Measurements from ENCODE around the gene CLDN15. TPM values are rescaled to one million over a fixed set of nuclear protein-coding genes. Genes with fewer than 3 reads are reported as not detected.

The CLDN15 gene
- total RNA-seq, 2 experiments from 2014 or later = 14.2 to 15.8 TPM

DNA sequence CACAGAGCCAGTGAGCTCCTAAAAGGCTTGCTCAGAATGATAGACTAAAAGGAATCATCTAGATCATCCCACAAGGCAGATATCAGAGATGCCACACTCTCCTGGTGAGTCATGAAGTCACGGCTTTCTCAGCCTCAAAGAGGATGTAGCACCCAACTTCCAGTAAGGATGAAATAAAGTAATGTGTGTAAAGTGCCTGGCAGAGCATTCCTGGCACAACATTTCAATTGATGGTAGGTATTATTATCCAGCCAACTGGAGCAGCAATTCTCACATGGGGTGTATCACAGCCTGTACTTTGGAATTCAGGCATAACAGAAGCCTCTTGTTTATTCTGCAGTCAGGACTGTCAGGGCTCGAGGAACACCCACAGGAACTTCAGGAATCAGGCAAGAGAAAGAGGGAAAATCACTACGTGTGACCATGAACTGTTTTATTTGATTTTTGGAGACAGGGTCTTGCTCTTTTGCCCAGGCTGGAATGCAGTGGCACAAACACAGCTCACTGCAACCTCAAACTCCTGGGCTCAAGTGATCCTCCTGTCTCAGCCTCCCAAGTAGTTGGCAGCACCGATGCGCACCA, 52.3 kb downstream of the CLDN15 start:
- no peaks in the 10 kb centered on the region for H3K9me3 Mint-ChIP-seq
- intact Hi-C loops (cut with micrococcal nuclease) = no loop called here
- DNase-seq (no peak), ATAC-seq (no peak)
- TF ChIP-seq, protein P1, sequence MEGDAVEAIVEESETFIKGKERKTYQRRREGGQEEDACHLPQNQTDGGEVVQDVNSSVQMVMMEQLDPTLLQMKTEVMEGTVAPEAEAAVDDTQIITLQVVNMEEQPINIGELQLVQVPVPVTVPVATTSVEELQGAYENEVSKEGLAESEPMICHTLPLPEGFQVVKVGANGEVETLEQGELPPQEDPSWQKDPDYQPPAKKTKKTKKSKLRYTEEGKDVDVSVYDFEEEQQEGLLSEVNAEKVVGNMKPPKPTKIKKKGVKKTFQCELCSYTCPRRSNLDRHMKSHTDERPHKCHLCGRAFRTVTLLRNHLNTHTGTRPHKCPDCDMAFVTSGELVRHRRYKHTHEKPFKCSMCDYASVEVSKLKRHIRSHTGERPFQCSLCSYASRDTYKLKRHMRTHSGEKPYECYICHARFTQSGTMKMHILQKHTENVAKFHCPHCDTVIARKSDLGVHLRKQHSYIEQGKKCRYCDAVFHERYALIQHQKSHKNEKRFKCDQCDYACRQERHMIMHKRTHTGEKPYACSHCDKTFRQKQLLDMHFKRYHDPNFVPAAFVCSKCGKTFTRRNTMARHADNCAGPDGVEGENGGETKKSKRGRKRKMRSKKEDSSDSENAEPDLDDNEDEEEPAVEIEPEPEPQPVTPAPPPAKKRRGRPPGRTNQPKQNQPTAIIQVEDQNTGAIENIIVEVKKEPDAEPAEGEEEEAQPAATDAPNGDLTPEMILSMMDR (IDR thresholded peaks at IDR 0.05) = no peak
- no peak overlapping the region for H3K27ac Mint-ChIP-seq
- H3K4me3 Mint-ChIP-seq = no peak overlapping the region
- CTCF ChIA-PET = interaction anchor here (1.3 to 1.4 kb wide), 2 partner anchors 58 to 97 kb away, joined by 3 to 5 read pairs; no protein-coding TSS in a partner anchor
- POLR2A ChIA-PET = no interaction called here
- no peaks in the 10 kb centered on the region for H3K36me3 Mint-ChIP-seq (ENCODE audit: low read depth)
- peaks cover 22% of the 10 kb centered on the region for H3K27me3 Mint-ChIP-seq
- H3K4me1 Mint-ChIP-seq (ENCODE audit: low read depth) = peaks cover 3% of the 10 kb centered on the region

Other genes starting within 250 kb of the CLDN15 start
- not detected for gene MUC17, start 217.7 kb downstream of the CLDN15 start, total RNA-seq
- gene TRIM56, start 152.3 kb downstream of the CLDN15 start, total RNA-seq = 10 to 100 TPM; 40.1 to 42.3 TPM
- 1 to 10 TPM; 1.2 to 1.3 TPM for gene SERPINE1, start 110.7 kb downstream of the CLDN15 start, total RNA-seq
- 10 to 100 TPM; 35.6 to 39.5 TPM for gene AP1S1, start 83.3 kb downstream of the CLDN15 start, total RNA-seq
- not detected for gene VGF, start 72.2 kb downstream of the CLDN15 start, total RNA-seq
- gene NAT16, start 57.5 kb downstream of the CLDN15 start, total RNA-seq = not detected
- gene MOGAT3, start 36.8 kb downstream of the CLDN15 start, total RNA-seq = not detected
- 10 to 100 TPM; 20.4 to 24.4 TPM for gene PLOD3, start 20.2 kb downstream of the CLDN15 start, total RNA-seq
- gene ZNHIT1, start 19.6 kb downstream of the CLDN15 start, total RNA-seq = 10 to 100 TPM; 36.8 to 37.9 TPM
- 10 to 100 TPM; 86.5 to 96.8 TPM for gene FIS1, start 7.3 kb upstream of the CLDN15 start, total RNA-seq
- 1 to 10 TPM; 3.8 to 5.1 TPM for gene IFT22, start 84.0 kb upstream of the CLDN15 start, total RNA-seq
- gene COL26A1, start 125.1 kb upstream of the CLDN15 start, total RNA-seq = not detected